CD4-positive, alpha-beta T cell (primary cell): ENCODE measurements around the gene MASP1. TPM values are rescaled to one million over a fixed set of nuclear protein-coding genes. Genes with fewer than 3 reads are reported as not detected.

Experiments
- ATAC-seq: fragments of 200-7000 bp; cut with Tn5 transposase; one replicate; pipeline ENCODE4 v1.10.0; 2022; ENCODE audit warnings: mild to moderate bottlenecking; ENCODE audit not compliant: poor library complexity
- CTCF ChIA-PET: fragments of 350-600 bp; sonication (Branson Sonifier 250); formaldehyde crosslinking; loops from one replicate; lab custom pipeline; 2021; ENCODE audit warnings: antibody characterized with exemption, inconsistent platforms; lab: Charles Lee
- POLR2A ChIA-PET: fragments of 350-600 bp; sonication (Branson Sonifier 250); formaldehyde crosslinking; loops from one replicate; lab custom pipeline; 2021; ENCODE audit warnings: antibody characterized with exemption, inconsistent platforms; lab: Charles Lee
- DNase-seq, 14 experiments: peaks; one replicate each; pipeline ENCODE4 v3.0.0-alpha.2; 2013 to 2020; ENCODE audit warnings: mixed read lengths in 2 of 14
- H3K27ac ChIP-seq, 2 donors: one replicate each; pipeline versions ENCODE4 v1.5.1 to v1.7.0; 2013; ENCODE audit warnings: low read length in 2 of 2, low read depth in 1 of 2, mild to moderate bottlenecking in 1 of 2
- H3K27me3 ChIP-seq, 2 experiments: 1 replicate in 1 of 2; 2 replicates in 1 of 2; pipeline versions ENCODE4 v1.6.1 to v1.7.0; 2013; ENCODE audit warnings: low read length in 2 of 2, control low read depth in 1 of 2, mild to moderate bottlenecking in 1 of 2, moderate library complexity in 1 of 2; ENCODE audit not compliant: insufficient read depth in 2 of 2, control insufficient read depth in 1 of 2
- H3K36me3 ChIP-seq: one replicate; pipeline ENCODE4 v1.6.1; 2013; ENCODE audit warnings: low read length, control low read depth; ENCODE audit not compliant: insufficient read depth
- H3K4me1 ChIP-seq: one replicate; pipeline ENCODE4 v1.6.1; 2013; ENCODE audit warnings: low read length, control low read depth; ENCODE audit not compliant: insufficient read depth
- H3K4me3 ChIP-seq: one replicate; pipeline ENCODE4 v1.5.1; 2013; ENCODE audit warnings: mild to moderate bottlenecking, low read length, moderate library complexity
- H3K9me3 ChIP-seq, 2 experiments: 1 replicate in 1 of 2; 2 replicates in 1 of 2; pipeline versions ENCODE4 v1.6.1 to v1.7.0; 2013; ENCODE audit warnings: low read length in 2 of 2, mild to moderate bottlenecking in 2 of 2, control low read depth in 1 of 2, moderate library complexity in 1 of 2; ENCODE audit not compliant: control insufficient read depth in 1 of 2, insufficient read depth in 1 of 2
- H3K27ac Mint-ChIP-seq: one replicate; pipeline ENCODE4 v1.8.0; 2020; ENCODE audit warnings: mixed read lengths
- H3K27me3 Mint-ChIP-seq: one replicate; pipeline ENCODE4 v1.8.0; 2021; ENCODE audit warnings: mixed read lengths
- H3K36me3 Mint-ChIP-seq: one replicate; pipeline ENCODE4 v1.8.0; 2021; ENCODE audit warnings: low read depth, mixed read lengths
- H3K4me1 Mint-ChIP-seq: one replicate; pipeline ENCODE4 v1.8.0; 2021; ENCODE audit warnings: low read depth, mixed read lengths
- H3K4me3 Mint-ChIP-seq: one replicate; pipeline ENCODE4 v1.8.0; 2020; ENCODE audit warnings: mild to moderate bottlenecking, mixed read lengths
- H3K9me3 Mint-ChIP-seq: one replicate; pipeline ENCODE4 v1.8.0; 2020; ENCODE audit warnings: mixed read lengths
- CTCF ChIP-seq: fragments of 200-600 bp; IDR thresholded peaks from one replicate; pipeline ENCODE4 v1.8.0; 2022; ENCODE audit warnings: antibody characterized with exemption, mild to moderate bottlenecking
- intact Hi-C, 2 experiments: fragments of 100-400 bp; cut with DNase I in 1 of 2; cut with micrococcal nuclease in 1 of 2; formaldehyde crosslinking; loops; one replicate each; pipeline versions ENCODE4 v1.15.1 to v1.9.0; 2023 to 2025; cut with DNase I, micrococcal nuclease
- total RNA-seq, 174 experiments: library from RNA in 2 of 174; stranded (reverse) in 2 of 174; gene quantifications; one replicate each; pipeline ENCODE4 v1.2.3 and lab custom pipeline; 2021 to 2026

The MASP1 gene
- total RNA-seq, 2 experiments from 2014 or later, result not detected

- Mint-ChIP-seq H3K4me1 (no peaks in the 10 kb centered on the region), H3K36me3 (no peaks in the 10 kb centered on the region), H3K27ac (no peak overlapping the region), H3K4me3 (no peak overlapping the region), H3K9me3 (no peaks in the 10 kb centered on the region), H3K27me3 (peaks cover 50% of the 10 kb centered on the region)
- Histone ChIP-seq H3K27ac (no peak overlapping the region), H3K9me3 (no peaks in the 10 kb centered on the region), H3K4me1 (no peaks in the 10 kb centered on the region), H3K27me3 (peaks cover 10 to 26% of the 10 kb centered on the region in 2 experiments), H3K4me3 (no peak overlapping the region), H3K36me3 (no peaks in the 10 kb centered on the region)
- intact Hi-C loops, result loop anchor here in 1 of 2 experiments (10.0 kb wide), 1 partner anchor 1835 kb away; no protein-coding TSS in a partner anchor
- TF ChIP-seq CTCF, result no peak
- ChIA-PET CTCF (no interaction called here), POLR2A (no interaction called here)
- DNase-seq (no peak), ATAC-seq (no peak)
Measured at GRCh38 chr3:187310226-187310625, 18.7 kb upstream of the MASP1 start.

- Mint-ChIP-seq H3K27me3 (peaks cover 27% of the 10 kb centered on the region), H3K9me3 (no peaks in the 10 kb centered on the region), H3K27ac (no peak overlapping the region), H3K4me3 (no peak overlapping the region), H3K4me1 (no peaks in the 10 kb centered on the region), H3K36me3 (no peaks in the 10 kb centered on the region)
- TF ChIP-seq CTCF, result no peak
- no peak for DNase-seq
- no peaks in the 10 kb centered on the region for H3K9me3 ChIP-seq
- intact Hi-C loops, result no loop called here
- ChIA-PET POLR2A (no interaction called here), CTCF (no interaction called here)
- no peaks in the 10 kb centered on the region for H3K4me1 ChIP-seq
- ATAC-seq, result no peak
- H3K27ac ChIP-seq, result no peak overlapping the region
- peaks cover 0 to 9% of the 10 kb centered on the region in 2 experiments for H3K27me3 ChIP-seq
- H3K36me3 ChIP-seq, result no peaks in the 10 kb centered on the region
- no peak overlapping the region for H3K4me3 ChIP-seq
Measured at GRCh38 chr3:187305881-187306280, 14.3 kb upstream of the MASP1 start.

GRCh38 chr3:187299611-187300010, 8.1 kb upstream of the MASP1 start:
- intact Hi-C loops, result no loop called here
- Histone ChIP-seq H3K4me1 (no peaks in the 10 kb centered on the region), H3K27me3 (peaks cover 0 to 6% of the 10 kb centered on the region in 2 experiments), H3K9me3 (no peaks in the 10 kb centered on the region), H3K4me3 (no peak overlapping the region), H3K36me3 (no peaks in the 10 kb centered on the region), H3K27ac (no peak overlapping the region)
- ATAC-seq (no peak), DNase-seq (no peak)
- TF ChIP-seq CTCF, result no peak
- ChIA-PET CTCF (interaction anchor here (1.2 kb wide), 1 partner anchor 13 kb away, joined by 3 read pairs; no protein-coding TSS in a partner anchor), POLR2A (no interaction called here)
- H3K4me1 Mint-ChIP-seq, result no peaks in the 10 kb centered on the region
- H3K27me3 Mint-ChIP-seq, result peaks cover 19% of the 10 kb centered on the region
- H3K36me3 Mint-ChIP-seq, result no peaks in the 10 kb centered on the region
- no peak overlapping the region for H3K4me3 Mint-ChIP-seq
- no peak overlapping the region for H3K27ac Mint-ChIP-seq
- no peaks in the 10 kb centered on the region for H3K9me3 Mint-ChIP-seq
